Raji (cell line): ENCODE results near the gene MORC3.

Source experiments
- POLR2A ChIP-seq: IDR thresholded peaks from 2 replicates; pipeline ENCODE4 v1.6.1; 2011; ENCODE audit warnings: low read depth, low read length, control low read depth; ENCODE audit not compliant: insufficient read depth

Gene MORC3

DNA sequence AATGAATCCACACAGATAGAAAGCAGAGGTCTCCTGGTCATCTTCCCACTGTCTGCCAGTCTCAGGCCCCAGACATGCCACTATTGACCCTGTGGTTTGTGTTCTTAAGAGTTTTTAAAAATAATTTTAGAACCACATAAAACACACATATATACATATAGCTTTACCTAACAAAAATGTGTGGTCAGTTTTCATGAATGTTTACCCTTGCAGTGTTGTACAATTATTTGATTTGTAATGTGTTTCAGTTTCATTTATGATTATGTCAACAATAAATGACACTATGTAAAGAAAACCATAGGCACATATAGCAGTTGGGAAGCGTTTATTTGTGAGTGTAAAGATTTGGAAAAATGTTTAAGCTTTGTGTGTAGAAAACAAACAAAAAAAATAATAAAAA, 82.3 kb downstream of the MORC3 start:
- no peak for TF ChIP-seq POLR2A

GRCh38 chr21:36403713-36404112, 83.7 kb downstream of the MORC3 start:
- no peak for TF ChIP-seq POLR2A

- no peak for TF ChIP-seq POLR2A
Measured at GRCh38 chr21:36408568-36408967, 88.6 kb downstream of the MORC3 start.

DNA sequence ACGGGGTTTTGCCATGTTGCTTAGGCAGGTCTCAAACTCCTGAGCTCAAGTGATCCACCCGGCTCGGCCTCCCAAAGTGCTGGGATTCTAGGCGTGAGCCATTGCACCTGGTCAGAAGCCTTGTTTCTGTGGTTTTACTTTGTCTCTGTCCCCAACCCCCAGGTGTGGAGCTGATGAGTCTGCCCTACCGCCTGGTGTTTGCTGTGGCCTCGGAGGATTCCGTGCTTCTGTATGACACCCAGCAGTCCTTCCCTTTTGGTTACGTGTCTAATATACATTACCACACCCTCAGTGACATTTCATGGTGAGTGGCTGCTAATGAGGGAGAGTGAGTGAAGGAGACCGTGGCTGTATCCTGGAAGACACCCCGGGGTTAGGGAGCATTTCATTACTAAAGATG, 91.3 kb downstream of the MORC3 start:
- no peak for TF ChIP-seq POLR2A

- TF ChIP-seq POLR2A = no peak
Measured at GRCh38 chr21:36412916-36413315, 92.9 kb downstream of the MORC3 start.

GRCh38 chr21:36415375-36415774, 95.4 kb downstream of the MORC3 start:
- TF ChIP-seq POLR2A = no peak

GRCh38 chr21:36419241-36419640, 99.2 kb downstream of the MORC3 start:
- TF ChIP-seq POLR2A = no peak

DNA sequence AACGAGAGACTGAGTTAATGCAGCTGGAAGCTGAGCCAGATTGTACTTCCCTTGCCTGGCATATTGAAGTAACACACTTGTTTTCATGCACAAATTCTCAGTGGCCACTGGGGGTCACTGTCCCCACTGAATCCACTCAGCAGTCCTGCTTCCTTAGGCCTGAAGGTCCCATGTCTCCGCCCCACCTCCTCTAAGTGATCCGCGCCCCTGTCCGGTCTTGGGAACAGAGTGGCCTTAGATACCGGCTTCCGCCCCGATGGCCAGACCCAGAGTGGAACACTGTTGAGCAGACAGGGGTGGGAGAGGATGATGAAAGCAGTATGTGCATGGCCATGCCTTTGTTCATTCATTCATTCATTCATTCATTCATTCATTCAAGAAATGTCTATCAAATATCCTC, 100.0 kb downstream of the MORC3 start:
- no peak for TF ChIP-seq POLR2A

- TF ChIP-seq POLR2A = no peak
Measured at GRCh38 chr21:36420571-36421339, 100.8 kb downstream of the MORC3 start.

DNA sequence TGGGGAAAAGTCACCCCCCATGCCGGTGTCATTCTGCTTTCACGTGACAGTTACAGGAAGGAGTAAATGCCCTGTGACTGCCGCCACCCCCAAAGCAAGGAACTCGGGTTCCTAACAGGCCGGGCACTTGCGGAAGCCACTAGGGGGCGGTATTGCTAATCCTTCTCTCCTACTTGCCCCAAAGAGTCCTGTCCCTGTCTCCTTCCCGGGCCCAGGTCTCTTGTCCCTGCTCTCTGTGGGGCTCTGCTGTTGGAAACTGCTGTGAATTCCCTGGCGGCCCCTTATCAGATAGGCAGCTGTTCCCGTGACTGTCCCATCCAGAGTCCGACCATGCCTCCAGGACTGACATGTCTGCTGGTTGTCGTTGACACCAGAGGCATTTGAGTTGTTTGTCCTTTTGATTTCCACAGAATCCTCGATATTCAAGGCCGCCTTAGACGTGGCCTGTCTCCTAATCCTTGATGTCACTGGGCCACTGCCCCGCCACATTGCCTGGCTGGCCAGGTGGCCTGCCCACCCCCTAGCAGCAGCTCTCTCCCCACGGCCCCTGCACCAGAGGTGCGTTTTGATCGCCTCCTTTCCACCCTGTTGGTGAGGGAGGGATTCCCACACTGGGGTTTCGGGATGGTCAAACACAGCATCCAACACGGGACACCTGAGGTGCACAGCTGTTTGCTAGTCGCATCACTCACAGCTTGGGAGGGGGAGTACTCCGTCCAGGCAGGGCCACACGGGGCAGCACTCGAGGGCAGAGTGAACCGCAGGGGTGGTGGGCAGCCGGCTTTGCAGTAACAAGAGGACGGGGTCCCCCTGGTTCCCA, 102.5 kb downstream of the MORC3 start:
- no peak for TF ChIP-seq POLR2A

GRCh38 chr21:36423771-36424433, 103.9 kb downstream of the MORC3 start:
- no peak for TF ChIP-seq POLR2A

GRCh38 chr21:36424592-36424991, 104.6 kb downstream of the MORC3 start:
- no peak for TF ChIP-seq POLR2A

- TF ChIP-seq POLR2A = no peak
Measured at GRCh38 chr21:36425286-36425685, 105.3 kb downstream of the MORC3 start.
